SU-DHL-6 (cell line): ENCODE results near the gene SNRNP35.
A peak's percentile ranks its signal among the peaks of the same experiment; 100 is the strongest.
"Not testable (repeated sequence)": the region's sequence is repeated elsewhere in the genome, so short reads cannot be mapped to it uniquely, and the experiment has no call there.

Experiments used
- H2AFZ ChIP-seq: fragments of 200-600 bp; sonication (generic); 2 replicates; pipeline ENCODE4 v1.6.1; 2014; ENCODE audit warnings: low read depth, mild to moderate bottlenecking, moderate library complexity, mixed read lengths, antibody characterized with exemption, low read length; ENCODE audit not compliant: severe bottlenecking
- H3F3A ChIP-seq: fragments of 200-600 bp; shearing (Covaris generic); 2 replicates; pipeline ENCODE4 v1.6.0; 2016; ENCODE audit warnings: antibody characterized with exemption, mild to moderate bottlenecking; ENCODE audit not compliant: insufficient read depth
- H3K27ac ChIP-seq: fragments of 200-600 bp; sonication (generic); 2 replicates; pipeline ENCODE4 v1.5.1; 2016; ENCODE audit warnings: low read depth, mild to moderate bottlenecking, low read length, moderate library complexity, mixed read lengths
- H3K27me3 ChIP-seq: fragments of 200-600 bp; sonication (generic), shearing (Covaris generic); 2 replicates; pipeline ENCODE4 v1.6.0; 2014; ENCODE audit warnings: mild to moderate bottlenecking, low read length
- H3K36me3 ChIP-seq: fragments of 200-600 bp; sonication (generic); 2 replicates; pipeline ENCODE4 v1.6.1; 2014; ENCODE audit warnings: mild to moderate bottlenecking, low read length, mixed read lengths
- H3K4me2 ChIP-seq: fragments of 300-600, 200-600 bp; shearing (Covaris generic), sonication (generic); 2 replicates; pipeline ENCODE4 v1.6.0; 2014; ENCODE audit warnings: low read length, low read depth, mild to moderate bottlenecking; ENCODE audit not compliant: poor library complexity, severe bottlenecking
- H3K4me3 ChIP-seq: fragments of 200-600 bp; sonication (generic); 2 replicates; pipeline ENCODE4 v1.5.1; 2014; ENCODE audit warnings: antibody characterized with exemption, low read length, mild to moderate bottlenecking, mixed read lengths; ENCODE audit not compliant: insufficient read depth, poor library complexity, severe bottlenecking
- H3K79me2 ChIP-seq: fragments of 200-600 bp; sonication (generic); 2 replicates; pipeline ENCODE4 v1.6.1; 2014; ENCODE audit warnings: mild to moderate bottlenecking, low read length, moderate library complexity; ENCODE audit not compliant: insufficient read depth
- H3K9ac ChIP-seq: fragments of 200-600 bp; sonication (generic); 2 replicates; pipeline ENCODE4 v1.7.0; 2014; ENCODE audit warnings: mild to moderate bottlenecking, low read length
- H3K9me2 ChIP-seq: fragments of 200-600 bp; sonication (generic); replicated peaks from 2 replicates; pipeline ENCODE4 v1.6.1; 2014; ENCODE audit warnings: low read length; ENCODE audit not compliant: insufficient read depth
- H3K9me3 ChIP-seq: fragments of 200-600 bp; sonication (generic); 2 replicates; pipeline ENCODE4 v1.6.1; 2014; ENCODE audit warnings: low read length, mixed read lengths; ENCODE audit not compliant: insufficient read depth
- H4K20me1 ChIP-seq: fragments of 200-600 bp; sonication (generic); 2 replicates; pipeline ENCODE4 v1.6.1; 2014; ENCODE audit warnings: low read depth, mild to moderate bottlenecking, antibody characterized with exemption, low read length, moderate library complexity, mixed read lengths
- CTCF ChIP-seq: fragments of 200-600 bp; sonication (generic); IDR thresholded peaks from one replicate; pipeline ENCODE4 v1.5.1; 2017; ENCODE audit warnings: antibody characterized with exemption, mild to moderate bottlenecking, low read length, moderate library complexity; ENCODE audit not compliant: insufficient read depth, poor library complexity, severe bottlenecking
- EZH2phosphoT487 ChIP-seq: fragments of 200-600 bp; sonication (generic), shearing (Covaris generic); conservative IDR thresholded peaks from 2 replicates; pipeline ENCODE4 v1.6.1; 2018; ENCODE audit warnings: mild to moderate bottlenecking, antibody characterized with exemption, low read length, moderate library complexity, mixed read lengths

The SNRNP35 gene

GRCh38 chr12:123457980-123458779 lies at the start of gene SNRNP35:
SNRNP35 (plus strand) TSS chr12:123458139; CDS start chr12:123465541, 7,402 bp downstream.
- Histone ChIP-seq H3F3A (peaks cover 21% of the 10 kb centered on the region), H3K4me2 (peak within 1 kb of the TSS; percentile 97), H3K36me3 (no peaks in the 10 kb centered on the region), H3K27me3 (no peaks in the 10 kb centered on the region), H3K27ac (peak within 1 kb of the TSS; percentile 88), H3K9me3 (no peaks in the 10 kb centered on the region), H2AFZ (peak within 1 kb of the TSS; percentile 91), H3K9ac (peak within 1 kb of the TSS; percentile 83), H3K9me2 (no peaks in the 10 kb centered on the region), H4K20me1 (no peaks in the 10 kb centered on the region), H3K4me3 (peak within 1 kb of the TSS; percentile 83), H3K79me2 (peaks cover 29% of the 10 kb centered on the region; the same call in 1 of the 2 replicates)
- TF ChIP-seq CTCF (no peak), EZH2phosphoT487 (no peak)

DNA sequence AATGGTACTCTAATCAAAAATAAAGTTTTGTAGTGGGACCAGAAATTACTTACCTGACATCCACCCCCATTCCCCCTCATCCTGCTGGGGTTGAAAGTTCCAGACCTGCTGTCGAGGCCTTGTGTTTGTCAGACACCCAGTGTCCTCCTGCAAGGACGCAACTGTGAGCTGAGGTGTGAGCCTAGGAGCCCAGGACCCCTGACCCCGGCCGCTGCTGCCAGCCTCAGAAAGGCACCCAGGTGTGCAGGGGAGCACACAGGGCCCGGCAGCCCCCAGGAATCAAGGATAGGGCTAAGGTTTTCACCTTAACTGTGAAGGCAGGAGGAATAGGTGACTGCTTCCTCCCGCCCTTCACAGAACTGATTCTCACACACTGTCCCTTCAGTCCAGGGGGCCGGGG lies 49.3 kb upstream of the SNRNP35 start:
- not testable (repeated sequence) for H3F3A ChIP-seq, H3K9me2 ChIP-seq, H3K4me3 ChIP-seq, H4K20me1 ChIP-seq, H3K79me2 ChIP-seq, H3K27ac ChIP-seq, H3K36me3 ChIP-seq, H3K9ac ChIP-seq, H3K9me3 ChIP-seq, H2AFZ ChIP-seq, H3K4me2 ChIP-seq, H3K27me3 ChIP-seq

DNA sequence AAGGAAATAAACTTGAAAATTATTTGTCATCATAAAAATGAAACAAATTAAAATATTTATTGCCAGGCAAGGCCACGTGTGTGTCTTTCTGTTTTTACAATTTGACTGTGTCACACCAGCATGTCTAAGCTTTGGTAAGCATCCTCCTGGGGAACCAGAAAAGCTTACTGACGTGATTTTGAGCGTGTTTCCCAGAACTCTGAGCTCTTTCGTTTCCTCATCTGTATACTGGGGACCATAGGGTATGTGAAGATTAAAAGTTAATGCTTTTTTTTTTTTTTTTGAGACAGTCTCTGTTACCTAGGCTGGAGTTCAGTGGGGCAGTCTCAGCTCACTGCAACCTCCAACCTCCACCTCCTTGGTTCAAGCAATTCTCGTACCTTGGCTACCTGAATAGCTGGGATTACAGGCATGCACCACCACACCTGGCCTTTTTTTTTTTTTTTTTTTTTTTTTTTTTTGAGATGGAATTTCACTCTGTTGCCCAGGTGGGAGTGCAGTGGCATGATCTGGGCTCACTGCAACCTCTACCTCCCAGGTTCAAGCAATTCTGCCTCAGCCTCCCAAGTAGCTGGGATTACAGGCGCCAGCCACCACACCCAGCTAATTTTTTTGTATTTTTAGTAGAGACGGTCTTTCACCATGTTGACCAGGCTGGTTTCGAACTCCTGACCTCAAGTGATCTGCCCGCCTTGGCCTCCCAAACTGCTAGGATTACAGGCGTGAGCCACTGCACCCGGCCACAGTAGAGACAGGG lies 48.5 kb upstream of the SNRNP35 start:
- H3K4me2 ChIP-seq, H3K9ac ChIP-seq, H3K36me3 ChIP-seq, H3K9me2 ChIP-seq, H2AFZ ChIP-seq, H3K4me3 ChIP-seq, H3F3A ChIP-seq, H3K9me3 ChIP-seq, H3K27me3 ChIP-seq, H3K79me2 ChIP-seq, H4K20me1 ChIP-seq, H3K27ac ChIP-seq: not testable (repeated sequence)

GRCh38 chr12:123410041-123410412 lies 47.9 kb upstream of the SNRNP35 start:
- H3K4me3 ChIP-seq, result no peak overlapping the region
- H3K4me2 ChIP-seq, result no peak overlapping the region
- no peaks in the 10 kb centered on the region for H3K9me2 ChIP-seq
- no peaks in the 10 kb centered on the region for H3K79me2 ChIP-seq
- TF ChIP-seq CTCF (no peak), EZH2phosphoT487 (no peak)
- H3F3A ChIP-seq, result no peaks in the 10 kb centered on the region
- no peaks in the 10 kb centered on the region for H3K36me3 ChIP-seq
- no peak overlapping the region for H3K27ac ChIP-seq
- H3K9ac ChIP-seq, result no peak overlapping the region
- no peaks in the 10 kb centered on the region for H4K20me1 ChIP-seq
- H3K9me3 ChIP-seq, result no peaks in the 10 kb centered on the region
- no peak overlapping the region for H2AFZ ChIP-seq
- H3K27me3 ChIP-seq, result no peaks in the 10 kb centered on the region
